Measurements from ENCODE around the gene UCK2. TPM values are rescaled to one million over a fixed set of nuclear protein-coding genes. Genes with fewer than 3 reads are reported as not detected.

UCK2 gene
- total and polyA plus RNA-seq, 2 experiments from 2014 or later = 101 to 149 TPM

DNA sequence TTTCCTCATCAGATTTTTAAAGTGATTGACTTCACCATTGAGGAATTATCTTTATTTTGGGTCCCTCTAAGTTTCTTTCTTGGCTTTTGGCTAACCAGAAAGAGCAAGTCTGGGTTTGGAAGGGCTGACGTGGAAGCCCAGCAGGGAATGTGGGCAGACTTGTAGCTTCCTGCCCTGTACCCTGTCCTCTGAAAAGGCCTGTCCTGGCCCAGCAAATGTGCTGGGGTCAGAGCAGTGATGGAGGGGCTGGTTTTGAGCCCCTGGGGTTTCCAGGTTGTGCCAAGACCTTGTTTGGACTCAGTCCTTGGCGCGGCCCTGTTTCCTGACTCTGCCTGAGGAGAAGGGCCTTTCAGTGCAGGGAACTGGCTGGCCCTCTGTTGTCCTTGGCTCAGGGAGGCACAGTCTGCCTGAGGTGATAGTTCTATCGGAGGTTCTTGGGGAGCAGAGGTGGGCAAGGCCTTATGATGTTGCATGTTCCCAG is 72.1 kb downstream of the UCK2 start:
- no peak overlapping the region for H2AFZ ChIP-seq
- H3K79me2 ChIP-seq (replicated peaks; ENCODE audit: insufficient read depth) = peaks cover 77% of the 10 kb centered on the region
- H3K27ac ChIP-seq (ENCODE audit: low read depth) = no peak overlapping the region
- H3K4me2 ChIP-seq = no peak overlapping the region
- H3K27me3 Mint-ChIP-seq (ENCODE audit: insufficient read depth, low read depth, poor library complexity) = peaks cover 9% of the 10 kb centered on the region
- peaks cover 77% of the 10 kb centered on the region for H3K36me3 Mint-ChIP-seq (ENCODE audit: low read depth)
- peaks cover 12% of the 10 kb centered on the region; the same call in 1 of the 3 replicates for H3K4me1 Mint-ChIP-seq
- H3K27ac Mint-ChIP-seq = no peak overlapping the region
- TF ChIP-seq NANOG (IDR thresholded peaks at IDR 0.05; ENCODE audit: borderline replicate concordance) (no peak), STAT1 (IDR thresholded peaks at IDR 0.05; ENCODE audit: unreplicated experiment) (no peak)
- peaks cover 31% of the 10 kb centered on the region for H4K20me1 ChIP-seq (replicated peaks; ENCODE audit: insufficient read depth)
- ATAC-seq = no peak
- no peaks in the 10 kb centered on the region for H3K4me1 ChIP-seq (ENCODE audit: insufficient read depth)
- no peak overlapping the region for H3K4me3 ChIP-seq
- DNase-seq (ENCODE audit: low spot score) = no peak
- H3K4me3 Mint-ChIP-seq = no peak overlapping the region
- H3K36me3 ChIP-seq (ENCODE audit: insufficient read depth) = peaks cover 23% of the 10 kb centered on the region; the same call in 1 of the 2 replicates
- no peaks in the 10 kb centered on the region for H3K27me3 ChIP-seq (ENCODE audit: insufficient read depth)
- no peaks in the 10 kb centered on the region for H3K9me3 Mint-ChIP-seq
- no peaks in the 10 kb centered on the region for H3K9me2 ChIP-seq (ENCODE audit: insufficient read depth)
- H3F3A ChIP-seq (replicated peaks; ENCODE audit: low read depth) = no peaks in the 10 kb centered on the region

DNA sequence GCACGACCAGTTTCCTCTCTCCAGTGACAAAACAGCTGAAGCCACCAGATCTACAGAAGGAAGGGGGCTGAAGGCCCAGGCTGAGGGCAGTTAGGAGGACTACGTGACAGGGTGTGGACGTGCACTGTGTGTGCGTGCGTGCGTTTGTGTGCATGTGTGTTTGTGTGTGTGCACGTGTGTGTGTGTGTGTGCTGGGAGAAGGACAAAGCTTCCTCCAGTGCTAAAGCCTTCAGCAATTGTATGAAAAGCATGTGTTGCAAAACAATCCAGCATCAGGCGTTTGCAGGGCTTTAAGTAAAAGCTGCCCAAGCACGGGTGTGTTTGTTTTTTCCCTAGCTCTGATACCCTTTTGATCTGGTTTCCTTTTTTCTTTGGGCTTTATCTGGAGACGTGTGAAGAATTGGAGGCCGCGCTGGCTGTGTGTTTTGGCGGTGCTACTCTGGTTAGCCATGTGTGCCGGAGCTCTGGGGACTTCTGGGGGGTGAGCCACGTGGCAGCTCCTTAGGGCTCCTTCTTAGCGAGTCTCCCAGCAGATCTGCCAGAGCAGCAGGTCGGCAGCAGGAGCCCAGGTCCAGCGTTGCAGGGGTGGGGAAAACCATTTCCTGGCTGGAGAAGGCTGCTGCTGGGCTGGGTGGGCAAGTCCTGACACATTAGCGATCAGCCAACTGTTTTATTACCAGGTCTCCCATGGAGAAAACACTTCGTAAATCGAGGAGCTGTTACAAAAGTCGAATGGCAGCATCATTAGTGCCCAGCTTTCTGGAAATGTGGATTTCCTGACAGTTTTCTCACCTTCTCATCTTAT is 73.4 kb downstream of the UCK2 start:
- Mint-ChIP-seq H3K4me1 (peaks cover 12% of the 10 kb centered on the region; the same call in 1 of the 3 replicates), H3K4me3 (no peak overlapping the region), H3K27me3 (ENCODE audit: insufficient read depth, low read depth, poor library complexity) (peaks cover 7% of the 10 kb centered on the region), H3K36me3 (ENCODE audit: low read depth) (peaks cover 74% of the 10 kb centered on the region), H3K27ac (peak overlapping the region; percentile 83), H3K9me3 (no peaks in the 10 kb centered on the region)
- Histone ChIP-seq H3K4me3 (no peak overlapping the region), H3K9me2 (ENCODE audit: insufficient read depth) (no peaks in the 10 kb centered on the region), H3K36me3 (ENCODE audit: insufficient read depth) (peaks cover 28% of the 10 kb centered on the region), H2AFZ (no peak overlapping the region), H3K27ac (ENCODE audit: low read depth) (no peak overlapping the region), H3F3A (replicated peaks; ENCODE audit: low read depth) (no peaks in the 10 kb centered on the region), H3K79me2 (replicated peaks; ENCODE audit: insufficient read depth) (peaks cover 76% of the 10 kb centered on the region), H3K27me3 (ENCODE audit: insufficient read depth) (no peaks in the 10 kb centered on the region), H3K4me1 (ENCODE audit: insufficient read depth) (no peaks in the 10 kb centered on the region), H4K20me1 (replicated peaks; ENCODE audit: insufficient read depth) (peaks cover 36% of the 10 kb centered on the region), H3K4me2 (no peak overlapping the region)
- DNase-seq (ENCODE audit: low spot score) (no peak), ATAC-seq (no peak)
- TF ChIP-seq EZH2 (IDR thresholded peaks at IDR 0.05; ENCODE audit: low read depth, unreplicated experiment) = no peak
- TF ChIP-seq STAT1 (IDR thresholded peaks at IDR 0.05; ENCODE audit: unreplicated experiment) = no peak
- TF ChIP-seq, protein P1, sequence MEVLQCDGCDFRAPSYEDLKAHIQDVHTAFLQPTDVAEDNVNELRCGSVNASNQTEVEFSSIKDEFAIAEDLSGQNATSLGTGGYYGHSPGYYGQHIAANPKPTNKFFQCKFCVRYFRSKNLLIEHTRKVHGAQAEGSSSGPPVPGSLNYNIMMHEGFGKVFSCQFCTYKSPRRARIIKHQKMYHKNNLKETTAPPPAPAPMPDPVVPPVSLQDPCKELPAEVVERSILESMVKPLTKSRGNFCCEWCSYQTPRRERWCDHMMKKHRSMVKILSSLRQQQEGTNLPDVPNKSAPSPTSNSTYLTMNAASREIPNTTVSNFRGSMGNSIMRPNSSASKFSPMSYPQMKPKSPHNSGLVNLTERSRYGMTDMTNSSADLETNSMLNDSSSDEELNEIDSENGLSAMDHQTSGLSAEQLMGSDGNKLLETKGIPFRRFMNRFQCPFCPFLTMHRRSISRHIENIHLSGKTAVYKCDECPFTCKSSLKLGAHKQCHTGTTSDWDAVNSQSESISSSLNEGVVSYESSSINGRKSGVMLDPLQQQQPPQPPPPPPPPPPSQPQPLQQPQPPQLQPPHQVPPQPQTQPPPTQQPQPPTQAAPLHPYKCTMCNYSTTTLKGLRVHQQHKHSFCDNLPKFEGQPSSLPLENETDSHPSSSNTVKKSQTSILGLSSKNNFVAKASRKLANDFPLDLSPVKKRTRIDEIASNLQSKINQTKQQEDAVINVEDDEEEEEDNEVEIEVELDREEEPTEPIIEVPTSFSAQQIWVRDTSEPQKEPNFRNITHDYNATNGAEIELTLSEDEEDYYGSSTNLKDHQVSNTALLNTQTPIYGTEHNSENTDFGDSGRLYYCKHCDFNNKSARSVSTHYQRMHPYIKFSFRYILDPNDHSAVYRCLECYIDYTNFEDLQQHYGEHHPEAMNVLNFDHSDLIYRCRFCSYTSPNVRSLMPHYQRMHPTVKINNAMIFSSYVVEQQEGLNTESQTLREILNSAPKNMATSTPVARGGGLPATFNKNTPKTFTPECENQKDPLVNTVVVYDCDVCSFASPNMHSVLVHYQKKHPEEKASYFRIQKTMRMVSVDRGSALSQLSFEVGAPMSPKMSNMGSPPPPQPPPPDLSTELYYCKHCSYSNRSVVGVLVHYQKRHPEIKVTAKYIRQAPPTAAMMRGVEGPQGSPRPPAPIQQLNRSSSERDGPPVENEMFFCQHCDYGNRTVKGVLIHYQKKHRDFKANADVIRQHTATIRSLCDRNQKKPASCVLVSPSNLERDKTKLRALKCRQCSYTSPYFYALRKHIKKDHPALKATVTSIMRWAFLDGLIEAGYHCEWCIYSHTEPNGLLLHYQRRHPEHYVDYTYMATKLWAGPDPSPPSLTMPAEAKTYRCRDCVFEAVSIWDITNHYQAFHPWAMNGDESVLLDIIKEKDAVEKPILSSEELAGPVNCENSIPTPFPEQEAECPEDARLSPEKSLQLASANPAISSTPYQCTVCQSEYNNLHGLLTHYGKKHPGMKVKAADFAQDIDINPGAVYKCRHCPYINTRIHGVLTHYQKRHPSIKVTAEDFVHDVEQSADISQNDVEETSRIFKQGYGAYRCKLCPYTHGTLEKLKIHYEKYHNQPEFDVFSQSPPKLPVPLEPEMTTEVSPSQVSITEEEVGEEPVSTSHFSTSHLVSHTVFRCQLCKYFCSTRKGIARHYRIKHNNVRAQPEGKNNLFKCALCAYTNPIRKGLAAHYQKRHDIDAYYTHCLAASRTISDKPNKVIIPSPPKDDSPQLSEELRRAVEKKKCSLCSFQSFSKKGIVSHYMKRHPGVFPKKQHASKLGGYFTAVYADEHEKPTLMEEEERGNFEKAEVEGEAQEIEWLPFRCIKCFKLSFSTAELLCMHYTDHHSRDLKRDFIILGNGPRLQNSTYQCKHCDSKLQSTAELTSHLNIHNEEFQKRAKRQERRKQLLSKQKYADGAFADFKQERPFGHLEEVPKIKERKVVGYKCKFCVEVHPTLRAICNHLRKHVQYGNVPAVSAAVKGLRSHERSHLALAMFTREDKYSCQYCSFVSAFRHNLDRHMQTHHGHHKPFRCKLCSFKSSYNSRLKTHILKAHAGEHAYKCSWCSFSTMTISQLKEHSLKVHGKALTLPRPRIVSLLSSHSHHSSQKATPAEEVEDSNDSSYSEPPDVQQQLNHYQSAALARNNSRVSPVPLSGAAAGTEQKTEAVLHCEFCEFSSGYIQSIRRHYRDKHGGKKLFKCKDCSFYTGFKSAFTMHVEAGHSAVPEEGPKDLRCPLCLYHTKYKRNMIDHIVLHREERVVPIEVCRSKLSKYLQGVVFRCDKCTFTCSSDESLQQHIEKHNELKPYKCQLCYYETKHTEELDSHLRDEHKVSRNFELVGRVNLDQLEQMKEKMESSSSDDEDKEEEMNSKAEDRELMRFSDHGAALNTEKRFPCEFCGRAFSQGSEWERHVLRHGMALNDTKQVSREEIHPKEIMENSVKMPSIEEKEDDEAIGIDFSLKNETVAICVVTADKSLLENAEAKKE (CRISPR knock-in tag; IDR thresholded peaks at IDR 0.05) = no peak
- TF ChIP-seq ZNF114 (CRISPR knock-in tag; IDR thresholded peaks at IDR 0.05) = no peak
- TF ChIP-seq POLR2AphosphoS5 (IDR thresholded peaks at IDR 0.05; ENCODE audit: low read depth) = no peak
- TF ChIP-seq, protein P2, sequence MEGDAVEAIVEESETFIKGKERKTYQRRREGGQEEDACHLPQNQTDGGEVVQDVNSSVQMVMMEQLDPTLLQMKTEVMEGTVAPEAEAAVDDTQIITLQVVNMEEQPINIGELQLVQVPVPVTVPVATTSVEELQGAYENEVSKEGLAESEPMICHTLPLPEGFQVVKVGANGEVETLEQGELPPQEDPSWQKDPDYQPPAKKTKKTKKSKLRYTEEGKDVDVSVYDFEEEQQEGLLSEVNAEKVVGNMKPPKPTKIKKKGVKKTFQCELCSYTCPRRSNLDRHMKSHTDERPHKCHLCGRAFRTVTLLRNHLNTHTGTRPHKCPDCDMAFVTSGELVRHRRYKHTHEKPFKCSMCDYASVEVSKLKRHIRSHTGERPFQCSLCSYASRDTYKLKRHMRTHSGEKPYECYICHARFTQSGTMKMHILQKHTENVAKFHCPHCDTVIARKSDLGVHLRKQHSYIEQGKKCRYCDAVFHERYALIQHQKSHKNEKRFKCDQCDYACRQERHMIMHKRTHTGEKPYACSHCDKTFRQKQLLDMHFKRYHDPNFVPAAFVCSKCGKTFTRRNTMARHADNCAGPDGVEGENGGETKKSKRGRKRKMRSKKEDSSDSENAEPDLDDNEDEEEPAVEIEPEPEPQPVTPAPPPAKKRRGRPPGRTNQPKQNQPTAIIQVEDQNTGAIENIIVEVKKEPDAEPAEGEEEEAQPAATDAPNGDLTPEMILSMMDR (conservative IDR thresholded peaks at IDR 0.05; ENCODE audit: low read depth in 2 of 2) = no peak
- TF ChIP-seq, protein P3, sequence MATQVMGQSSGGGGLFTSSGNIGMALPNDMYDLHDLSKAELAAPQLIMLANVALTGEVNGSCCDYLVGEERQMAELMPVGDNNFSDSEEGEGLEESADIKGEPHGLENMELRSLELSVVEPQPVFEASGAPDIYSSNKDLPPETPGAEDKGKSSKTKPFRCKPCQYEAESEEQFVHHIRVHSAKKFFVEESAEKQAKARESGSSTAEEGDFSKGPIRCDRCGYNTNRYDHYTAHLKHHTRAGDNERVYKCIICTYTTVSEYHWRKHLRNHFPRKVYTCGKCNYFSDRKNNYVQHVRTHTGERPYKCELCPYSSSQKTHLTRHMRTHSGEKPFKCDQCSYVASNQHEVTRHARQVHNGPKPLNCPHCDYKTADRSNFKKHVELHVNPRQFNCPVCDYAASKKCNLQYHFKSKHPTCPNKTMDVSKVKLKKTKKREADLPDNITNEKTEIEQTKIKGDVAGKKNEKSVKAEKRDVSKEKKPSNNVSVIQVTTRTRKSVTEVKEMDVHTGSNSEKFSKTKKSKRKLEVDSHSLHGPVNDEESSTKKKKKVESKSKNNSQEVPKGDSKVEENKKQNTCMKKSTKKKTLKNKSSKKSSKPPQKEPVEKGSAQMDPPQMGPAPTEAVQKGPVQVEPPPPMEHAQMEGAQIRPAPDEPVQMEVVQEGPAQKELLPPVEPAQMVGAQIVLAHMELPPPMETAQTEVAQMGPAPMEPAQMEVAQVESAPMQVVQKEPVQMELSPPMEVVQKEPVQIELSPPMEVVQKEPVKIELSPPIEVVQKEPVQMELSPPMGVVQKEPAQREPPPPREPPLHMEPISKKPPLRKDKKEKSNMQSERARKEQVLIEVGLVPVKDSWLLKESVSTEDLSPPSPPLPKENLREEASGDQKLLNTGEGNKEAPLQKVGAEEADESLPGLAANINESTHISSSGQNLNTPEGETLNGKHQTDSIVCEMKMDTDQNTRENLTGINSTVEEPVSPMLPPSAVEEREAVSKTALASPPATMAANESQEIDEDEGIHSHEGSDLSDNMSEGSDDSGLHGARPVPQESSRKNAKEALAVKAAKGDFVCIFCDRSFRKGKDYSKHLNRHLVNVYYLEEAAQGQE (IDR thresholded peaks at IDR 0.05; ENCODE audit: unreplicated experiment) = no peak
- TF ChIP-seq NANOG (IDR thresholded peaks at IDR 0.05; ENCODE audit: borderline replicate concordance) = no peak
- TF ChIP-seq ZNF331 (CRISPR knock-in tag; IDR thresholded peaks at IDR 0.05; ENCODE audit: low read depth) = no peak
